ENCODE data around the gene HDLBP. TPM values are rescaled to one million over a fixed set of nuclear protein-coding genes. Genes with fewer than 3 reads are reported as not detected.

The HDLBP gene
- total and polyA plus RNA-seq, 8 donors, result 273 to 996 (median 749) TPM

- WGBS, 2 donors, result 86 to 91% methylated on average over 10 of the region's 10 CpGs
- no peak overlapping the region for H3K27ac ChIP-seq
- no peaks in the 10 kb centered on the region for H3K36me3 ChIP-seq
- ATAC-seq (no peak), FAIRE-seq (no peak), DNase-seq (peak in 1 of 6 donors; percentile 20)
- H3K9me3 ChIP-seq, result no peaks in the 10 kb centered on the region
- no peaks in the 10 kb centered on the region for H3K27me3 ChIP-seq
- no peaks in the 10 kb centered on the region for H3K4me1 ChIP-seq
- intact Hi-C loops (cut with DNase I), result no loop called here
- no peak for TF ChIP-seq CTCF (IDR thresholded peaks at IDR 0.05)
- no peak overlapping the region for H3K4me3 ChIP-seq
Measured at GRCh38 chr2:241204010-241204384, 111.5 kb downstream of the HDLBP start.

GRCh38 chr2:241203218-241204009 lies 112.1 kb downstream of the HDLBP start:
- ATAC-seq (no peak), DNase-seq (peak in 2 of 6 donors; percentile 14 to 66), FAIRE-seq (no peak)
- no peaks in the 10 kb centered on the region for H3K9me3 ChIP-seq
- no peak overlapping the region for H3K4me3 ChIP-seq
- no peak overlapping the region for H3K27ac ChIP-seq
- 89 to 97% methylated on average over 27 of the region's 27 CpGs for WGBS, 2 donors
- H3K4me1 ChIP-seq, result no peaks in the 10 kb centered on the region
- H3K36me3 ChIP-seq, result no peaks in the 10 kb centered on the region
- intact Hi-C loops (cut with DNase I), result no loop called here
- no peak for TF ChIP-seq CTCF (IDR thresholded peaks at IDR 0.05)
- no peaks in the 10 kb centered on the region for H3K27me3 ChIP-seq

GRCh38 chr2:241202681-241203080 lies 112.8 kb downstream of the HDLBP start:
- no peak for FAIRE-seq
- no peaks in the 10 kb centered on the region for H3K36me3 ChIP-seq
- H3K4me1 ChIP-seq, result no peaks in the 10 kb centered on the region
- peak in 2 of 6 donors; percentile 20 to 52 for DNase-seq
- TF ChIP-seq CTCF (IDR thresholded peaks at IDR 0.05), result no peak
- H3K27me3 ChIP-seq, result no peaks in the 10 kb centered on the region
- intact Hi-C loops (cut with DNase I), result no loop called here
- H3K27ac ChIP-seq, result no peak overlapping the region
- no peak for ATAC-seq
- H3K4me3 ChIP-seq, result no peak overlapping the region
- 88 to 91% methylated on average over 7 to 9 of the region's 9 CpGs for WGBS, 2 donors
- H3K9me3 ChIP-seq, result no peaks in the 10 kb centered on the region

GRCh38 chr2:241202268-241202585 lies 113.2 kb downstream of the HDLBP start:
- FAIRE-seq (no peak), DNase-seq (peak in 2 of 6 donors; percentile 11 to 44), ATAC-seq (no peak)
- Histone ChIP-seq H3K27ac (no peak overlapping the region), H3K9me3 (no peaks in the 10 kb centered on the region), H3K27me3 (no peaks in the 10 kb centered on the region), H3K36me3 (no peaks in the 10 kb centered on the region), H3K4me3 (no peak overlapping the region), H3K4me1 (no peaks in the 10 kb centered on the region)
- intact Hi-C loops (cut with DNase I), result no loop called here
- TF ChIP-seq CTCF (IDR thresholded peaks at IDR 0.05), result no peak
- 86 to 91% methylated on average over 15 of the region's 15 CpGs for WGBS, 2 donors

All from pancreas (tissue), 10 donors.